ENCODE data around the gene PSMG4.

PSMG4 gene

GRCh38 chr6:3251462-3252314, 7.1 kb upstream of the PSMG4 start:
- DNase-seq (ENCODE audit: low read depth, low spot score): peak; percentile 42

GRCh38 chr6:3252369-3252768, 6.4 kb upstream of the PSMG4 start:
- DNase-seq (ENCODE audit: low read depth, low spot score): no peak

GRCh38 chr6:3252861-3253596, 5.7 kb upstream of the PSMG4 start:
- no peak for DNase-seq (ENCODE audit: low read depth, low spot score)

- no peak for DNase-seq (ENCODE audit: low read depth, low spot score)
Observed at GRCh38 chr6:3253597-3253961, 5.2 kb upstream of the PSMG4 start.

GRCh38 chr6:3258201-3258600, 546 bp upstream of the PSMG4 start:
- no peak for DNase-seq (ENCODE audit: low read depth, low spot score)

GRCh38 chr6:3259491-3259958, 778 bp downstream of the PSMG4 start:
- no peak for DNase-seq (ENCODE audit: low read depth, low spot score)

GRCh38 chr6:3260296-3260695, 1.5 kb downstream of the PSMG4 start:
- no peak for DNase-seq (ENCODE audit: low read depth, low spot score)

GRCh38 chr6:3260772-3261517, 2.2 kb downstream of the PSMG4 start:
- DNase-seq (ENCODE audit: low read depth, low spot score): no peak

GRCh38 chr6:3261518-3261820, 2.7 kb downstream of the PSMG4 start:
- no peak for DNase-seq (ENCODE audit: low read depth, low spot score)

- DNase-seq (ENCODE audit: low read depth, low spot score): no peak
Observed at GRCh38 chr6:3261921-3262320, 3.2 kb downstream of the PSMG4 start.

- DNase-seq (ENCODE audit: low read depth, low spot score): no peak
Observed at GRCh38 chr6:3263096-3263495, 4.3 kb downstream of the PSMG4 start.

GRCh38 chr6:3264356-3264755, 5.6 kb downstream of the PSMG4 start:
- no peak for DNase-seq (ENCODE audit: low read depth, low spot score)

- no peak for DNase-seq (ENCODE audit: low read depth, low spot score)
Observed at GRCh38 chr6:3265671-3266070, 6.9 kb downstream of the PSMG4 start.

- no peak for DNase-seq (ENCODE audit: low read depth, low spot score)
Observed at GRCh38 chr6:3266170-3266569, 7.4 kb downstream of the PSMG4 start.

GRCh38 chr6:3267162-3267561, 8.4 kb downstream of the PSMG4 start:
- no peak for DNase-seq (ENCODE audit: low read depth, low spot score)

- no peak for DNase-seq (ENCODE audit: low read depth, low spot score)
Observed at GRCh38 chr6:3268680-3269079, 9.9 kb downstream of the PSMG4 start.

GRCh38 chr6:3269281-3269975, 10.7 kb downstream of the PSMG4 start:
- DNase-seq (ENCODE audit: low read depth, low spot score): no peak

- no peak for DNase-seq (ENCODE audit: low read depth, low spot score)
Observed at GRCh38 chr6:3270258-3270657, 11.5 kb downstream of the PSMG4 start.

GRCh38 chr6:3271756-3272155, 13.0 kb downstream of the PSMG4 start:
- DNase-seq (ENCODE audit: low read depth, low spot score): no peak

GRCh38 chr6:3272911-3273547, 14.3 kb downstream of the PSMG4 start:
- DNase-seq (ENCODE audit: low read depth, low spot score): no peak
